K562 (cell line): ENCODE measurements around the gene VSTM2B.
A peak's percentile ranks its signal among the peaks of the same experiment; 100 is the strongest.

Source experiments
- CTCF ChIP-seq, 3 experiments: IDR thresholded peaks in 2 of 3; conservative IDR thresholded peaks in 1 of 3; 2 replicates each; pipeline ENCODE4 v1.5.1; 2011 to 2012; ENCODE audit warnings: low read length in 3 of 3, mild to moderate bottlenecking in 3 of 3, control low read depth in 2 of 3, improper control_type of control experiment in 1 of 3, inconsistent platforms in 1 of 3, low read depth in 1 of 3, mixed read lengths in 1 of 3, moderate library complexity in 1 of 3; ENCODE audit not compliant: insufficient read depth in 2 of 3
- NCOR1 ChIP-seq: fragments of 450-650 bp; IDR thresholded peaks from 2 replicates; pipeline ENCODE4 v1.6.1; 2016; ENCODE audit warnings: mild to moderate bottlenecking, moderate library complexity
- TOE1 ChIP-seq, 2 experiments: fragments of 450-650 bp in 1 of 2; sonication (generic) in 1 of 2; formaldehyde crosslinking in 1 of 2; IDR thresholded peaks; 2 replicates each; pipeline versions ENCODE4 v1.7.1 to v1.8.0; 2016 to 2022; ENCODE audit warnings: borderline replicate concordance in 2 of 2, mild to moderate bottlenecking in 2 of 2, antibody characterized with exemption in 1 of 2, inconsistent platforms in 1 of 2, low read depth in 1 of 2, missing genetic modification reagents in 1 of 2, moderate library complexity in 1 of 2
- ZBTB33 ChIP-seq: sonication (generic); formaldehyde crosslinking; IDR thresholded peaks from 2 replicates; pipeline ENCODE4 v1.8.1; 2023; ENCODE audit warnings: mild to moderate bottlenecking, missing genetic modification reagents

GRCh38 chr19:29610574-29611271, 84.9 kb downstream of the VSTM2B start:
- peak; percentile 90 to 94 (median 92) for TF ChIP-seq CTCF (IDR thresholded peaks at IDR 0.05 in 2 of 3, conservative IDR thresholded peaks at IDR 0.05 in 1 of 3; ENCODE audit: insufficient read depth in 2 of 3, low read depth in 1 of 3, low read length in 3 of 3)
- TF ChIP-seq NCOR1, result no peak
- peak; percentile 80 for TF ChIP-seq ZBTB33 (CRISPR knock-in tag)
- no peak for TF ChIP-seq TOE1 (IDR thresholded peaks at IDR 0.05; ENCODE audit: borderline replicate concordance)
- no peak for TF ChIP-seq TOE1 (CRISPR knock-in tag; IDR thresholded peaks at IDR 0.05; ENCODE audit: borderline replicate concordance, low read depth)
